H9 (cell line): ENCODE measurements around the gene HMX1. TPM values are rescaled to one million over a fixed set of nuclear protein-coding genes. Genes with fewer than 3 reads are reported as not detected.

Source experiments
- DNase-seq: peaks from one replicate; pipeline ENCODE4 v3.0.0-alpha.2; 2017
- H2AFZ ChIP-seq: one replicate; pipeline ENCODE4 v1.6.1; 2013; ENCODE audit warnings: mild to moderate bottlenecking, low read length, control low read depth, moderate library complexity
- H2AK5ac ChIP-seq: 2 replicates; pipeline ENCODE4 v1.6.1; 2013; ENCODE audit warnings: low read length, control low read depth, mixed read lengths; ENCODE audit not compliant: insufficient read length
- H2BK120ac ChIP-seq: one replicate; pipeline ENCODE4 v1.6.1; 2013; ENCODE audit warnings: low read depth, mild to moderate bottlenecking, low read length, control low read depth, inconsistent platforms; ENCODE audit not compliant: poor library complexity, severe bottlenecking
- H2BK12ac ChIP-seq: 2 replicates; pipeline ENCODE4 v1.6.1; 2013; ENCODE audit warnings: low read length, control low read depth, mixed read lengths, low read depth; ENCODE audit not compliant: insufficient read length
- H2BK15ac ChIP-seq: 2 replicates; pipeline ENCODE4 v1.6.1; 2013; ENCODE audit warnings: low read depth, low read length, control low read depth
- H2BK20ac ChIP-seq: one replicate; pipeline ENCODE4 v1.6.1; 2013; ENCODE audit warnings: low read depth, mild to moderate bottlenecking, low read length, control low read depth, inconsistent platforms; ENCODE audit not compliant: poor library complexity, severe bottlenecking
- H2BK5ac ChIP-seq: 2 replicates; pipeline ENCODE4 v1.6.1; 2013; ENCODE audit warnings: low read length, control low read depth, mixed read lengths; ENCODE audit not compliant: insufficient read length
- H3K14ac ChIP-seq: 2 replicates; pipeline ENCODE4 v1.6.1; 2013; ENCODE audit warnings: low read length, control low read depth; ENCODE audit not compliant: insufficient read depth
- H3K18ac ChIP-seq: 2 replicates; pipeline ENCODE4 v1.6.1; 2013; ENCODE audit warnings: low read depth, mild to moderate bottlenecking, mixed read lengths, low read length, control low read depth; ENCODE audit not compliant: insufficient read length
- H3K23ac ChIP-seq: 2 replicates; pipeline ENCODE4 v1.6.1; 2013; ENCODE audit warnings: low read length, control low read depth, mixed read lengths, low read depth; ENCODE audit not compliant: insufficient read length
- H3K23me2 ChIP-seq: 2 replicates; pipeline ENCODE4 v1.6.1; 2013; ENCODE audit warnings: low read depth, mild to moderate bottlenecking, mixed read lengths, low read length, control low read depth; ENCODE audit not compliant: insufficient read length, poor library complexity, severe bottlenecking
- H3K27ac ChIP-seq: 2 replicates; pipeline ENCODE4 v1.5.1; 2013; ENCODE audit warnings: low read length, control low read depth, mixed read lengths, low read depth; ENCODE audit not compliant: insufficient read length
- H3K27me3 ChIP-seq: 2 replicates; pipeline ENCODE4 v1.6.1; 2013; ENCODE audit warnings: low read length, control low read depth, inconsistent platforms; ENCODE audit not compliant: insufficient read depth
- H3K4ac ChIP-seq: 2 replicates; pipeline ENCODE4 v1.6.1; 2013; ENCODE audit warnings: low read depth, mild to moderate bottlenecking, control low read depth, inconsistent platforms, low read length, moderate library complexity
- H3K4me1 ChIP-seq: 2 replicates; pipeline ENCODE4 v1.6.1; 2013; ENCODE audit warnings: low read length, control low read depth, inconsistent platforms; ENCODE audit not compliant: insufficient read depth
- H3K4me2 ChIP-seq: 2 replicates; pipeline ENCODE4 v1.6.1; 2013; ENCODE audit warnings: low read length, control low read depth, mixed read lengths; ENCODE audit not compliant: insufficient read length, insufficient read depth
- H3K56ac ChIP-seq: 2 replicates; pipeline ENCODE4 v1.6.1; 2013; ENCODE audit warnings: low read depth, mild to moderate bottlenecking, mixed read lengths, low read length, control low read depth; ENCODE audit not compliant: insufficient read length
- H3K79me1 ChIP-seq: 2 replicates; pipeline ENCODE4 v1.6.1; 2013; ENCODE audit warnings: low read depth, mild to moderate bottlenecking, moderate library complexity, low read length, control low read depth, inconsistent platforms; ENCODE audit not compliant: insufficient read depth, poor library complexity, severe bottlenecking
- H3K79me2 ChIP-seq: 2 replicates; pipeline ENCODE4 v1.6.1; 2013; ENCODE audit warnings: low read length, control low read depth, inconsistent platforms; ENCODE audit not compliant: insufficient read depth
- H3K9ac ChIP-seq: 2 replicates; pipeline ENCODE4 v1.6.1; 2013; ENCODE audit warnings: low read length, control low read depth, mixed read lengths; ENCODE audit not compliant: insufficient read length; ENCODE audit errors: extremely low read depth
- H3K9me3 ChIP-seq: one replicate; pipeline ENCODE4 v1.6.1; 2013; ENCODE audit warnings: low read depth, low read length, inconsistent platforms; ENCODE audit not compliant: control insufficient read depth
- H3T11ph ChIP-seq: one replicate; pipeline ENCODE4 v1.6.1; 2013; ENCODE audit warnings: mild to moderate bottlenecking, low read length, control low read depth, inconsistent platforms
- H4K20me1 ChIP-seq: one replicate; pipeline ENCODE4 v1.6.1; 2013; ENCODE audit not compliant: control insufficient read depth, insufficient read length, insufficient read depth
- H4K5ac ChIP-seq: 2 replicates; pipeline ENCODE4 v1.6.1; 2013; ENCODE audit warnings: low read depth, mild to moderate bottlenecking, mixed read lengths, low read length, control low read depth; ENCODE audit not compliant: insufficient read length
- H4K8ac ChIP-seq: replicated peaks from 2 replicates; pipeline ENCODE4 v1.6.1; 2013; ENCODE audit warnings: low read length, control low read depth, mixed read lengths, low read depth; ENCODE audit not compliant: insufficient read length
- H4K91ac ChIP-seq: 2 replicates; pipeline ENCODE4 v1.6.1; 2013; ENCODE audit warnings: low read depth, mild to moderate bottlenecking, moderate library complexity, mixed read lengths, low read length, control low read depth; ENCODE audit not compliant: insufficient read length
- H3K27ac Mint-ChIP-seq, 3 experiments: 2 replicates in 2 of 3; 3 replicates in 1 of 3; pipeline ENCODE4 v1.8.0; 2020 to 2021; ENCODE audit warnings: mixed read lengths in 3 of 3, mild to moderate bottlenecking in 1 of 3, moderate library complexity in 1 of 3
- H3K27me3 Mint-ChIP-seq: 2 replicates; pipeline ENCODE4 v1.8.0; 2021; ENCODE audit warnings: low read depth, mild to moderate bottlenecking, moderate library complexity, mixed read lengths
- H3K36me3 Mint-ChIP-seq, 3 experiments: 2 replicates in 2 of 3; 3 replicates in 1 of 3; pipeline ENCODE4 v1.8.0; 2020 to 2021; ENCODE audit warnings: low read depth in 3 of 3, mixed read lengths in 3 of 3; ENCODE audit not compliant: insufficient read depth in 1 of 3
- H3K4me1 Mint-ChIP-seq, 2 experiments: 2 replicates each; pipeline ENCODE4 v1.8.0; 2020; ENCODE audit warnings: mixed read lengths in 2 of 2
- H3K4me3 Mint-ChIP-seq, 2 experiments: 2 replicates in 1 of 2; 3 replicates in 1 of 2; pipeline ENCODE4 v1.8.0; 2020 to 2021; ENCODE audit warnings: mild to moderate bottlenecking in 2 of 2, mixed read lengths in 2 of 2, moderate library complexity in 1 of 2
- H3K9me3 Mint-ChIP-seq, 2 experiments: 2 replicates in 1 of 2; 3 replicates in 1 of 2; pipeline ENCODE4 v1.8.0; 2020; ENCODE audit warnings: mild to moderate bottlenecking in 2 of 2, mixed read lengths in 2 of 2, moderate library complexity in 1 of 2
- CTCF ChIP-seq: fragments of 200-600 bp; sonication (generic); conservative IDR thresholded peaks from 3 replicates; pipeline ENCODE4 v1.8.0; 2021; ENCODE audit warnings: antibody characterized with exemption, mild to moderate bottlenecking
- WGBS: extraction: QIAGEN DNeasy Blood & Tissue Kit; methylation state at CpG from one replicate; pipeline ENCODE4 v1.1.7; 2013; ENCODE audit warnings: missing lambda C conversion rate, low lambda C conversion rate, mixed read lengths; ENCODE audit not compliant: insufficient read length; ENCODE audit errors: extremely low coverage; 5-methylcytosine and 5-hydroxymethylcytosine counted together
- total RNA-seq: library from RNA; stranded (reverse); gene quantifications from 2 replicates; pipeline ENCODE4 v1.2.1, GENCODE V29; 2021

The HMX1 gene
- total RNA-seq, 1 experiment from 2014 or later, result 0.26 TPM

GRCh38 chr4:8858701-8859210 is 12.9 kb downstream of the HMX1 start:
- H3K4me3 Mint-ChIP-seq, result peak overlapping the region in 1 of 2 experiments; percentile 29; a peak in 2 of 5 replicates
- no peak for DNase-seq
- no peak overlapping the region for H4K91ac ChIP-seq
- no peaks in the 10 kb centered on the region for H3K9me3 ChIP-seq
- no peak overlapping the region for H2BK5ac ChIP-seq
- no peak overlapping the region for H3K56ac ChIP-seq
- H3K27ac Mint-ChIP-seq, result no peak overlapping the region; a peak in 1 of 7 replicates
- no peaks in the 10 kb centered on the region for H4K20me1 ChIP-seq
- no peaks in the 10 kb centered on the region for H3K79me1 ChIP-seq
- WGBS, result no CpG with 5 or more reads among the region's 19 CpGs
- no peak overlapping the region for H4K5ac ChIP-seq
- no peak overlapping the region for H2BK15ac ChIP-seq
- no peak overlapping the region for H3K4ac ChIP-seq
- peaks cover 3% of the 10 kb centered on the region for H3K23me2 ChIP-seq
- no peak overlapping the region for H3K27ac ChIP-seq
- no peak overlapping the region for H4K8ac ChIP-seq
- H3K4me2 ChIP-seq, result no peak overlapping the region
- no peak overlapping the region for H3K14ac ChIP-seq
- no peak overlapping the region for H2BK20ac ChIP-seq
- TF ChIP-seq CTCF, result no peak
- H3K9ac ChIP-seq, result no peak overlapping the region
- no peak overlapping the region for H2AFZ ChIP-seq
- no peaks in the 10 kb centered on the region for H3K4me1 ChIP-seq
- H3K18ac ChIP-seq, result no peak overlapping the region
- H3K23ac ChIP-seq, result no peak overlapping the region
- no peaks in the 10 kb centered on the region for H3K79me2 ChIP-seq
- no peak overlapping the region for H2BK12ac ChIP-seq
- H3K27me3 ChIP-seq, result peaks cover 95% of the 10 kb centered on the region
- peaks cover 26 to 44% of the 10 kb centered on the region in 2 experiments for H3K4me1 Mint-ChIP-seq
- peaks cover 98% of the 10 kb centered on the region for H3K27me3 Mint-ChIP-seq
- H2AK5ac ChIP-seq, result no peak overlapping the region
- peaks cover 0 to 3% of the 10 kb centered on the region in 2 experiments; a peak in 2 of 5 replicates for H3K9me3 Mint-ChIP-seq
- H3K36me3 Mint-ChIP-seq, result no peaks in the 10 kb centered on the region; a peak in 1 of 7 replicates
- H2BK120ac ChIP-seq, result no peak overlapping the region
- H3T11ph ChIP-seq, result no peak overlapping the region
